Kidney epithelial cell (primary cell): Measurements from ENCODE around the gene SLIT2. TPM values are rescaled to one million over a fixed set of nuclear protein-coding genes. Genes with fewer than 3 reads are reported as not detected.
A peak's percentile ranks its signal among the peaks of the same experiment; 100 is the strongest.

Experiments
- DNase-seq: peaks from one replicate; pipeline ENCODE4 v3.0.0-alpha.2; 2010; ENCODE audit warnings: low read depth
- H3K27me3 ChIP-seq: 2 replicates; pipeline ENCODE4 v1.6.0; 2011; ENCODE audit warnings: low read length; ENCODE audit not compliant: control insufficient read depth, insufficient read depth
- H3K36me3 ChIP-seq: 2 replicates; pipeline ENCODE4 v1.5.1; 2011; ENCODE audit warnings: low read length; ENCODE audit not compliant: control insufficient read depth, insufficient read depth
- H3K4me3 ChIP-seq: 2 replicates; pipeline ENCODE4 v1.5.1; 2011; ENCODE audit warnings: low read depth, mild to moderate bottlenecking, control low read depth, low read length
- total RNA-seq: library from RNA; depleted of rRNA; stranded (reverse); fragments of >200 nt; gene quantifications from 2 replicates; pipeline ENCODE4 v1.2.3, GENCODE V29; 2015
- TF ChIP-seq, protein P1 (sequence below): IDR thresholded peaks from 2 replicates; pipeline ENCODE4 v1.5.1; 2011; ENCODE audit warnings: mild to moderate bottlenecking, moderate library complexity, low read length, control low read depth, inconsistent platforms; ENCODE audit not compliant: insufficient read depth, poor library complexity, severe bottlenecking

The SLIT2 gene
- total RNA-seq, 1 donor from 2014 or later: 4.0 TPM

- H3K4me3 ChIP-seq: no peak overlapping the region
- DNase-seq: no peak
- no peaks in the 10 kb centered on the region for H3K27me3 ChIP-seq
- TF ChIP-seq, protein P1, sequence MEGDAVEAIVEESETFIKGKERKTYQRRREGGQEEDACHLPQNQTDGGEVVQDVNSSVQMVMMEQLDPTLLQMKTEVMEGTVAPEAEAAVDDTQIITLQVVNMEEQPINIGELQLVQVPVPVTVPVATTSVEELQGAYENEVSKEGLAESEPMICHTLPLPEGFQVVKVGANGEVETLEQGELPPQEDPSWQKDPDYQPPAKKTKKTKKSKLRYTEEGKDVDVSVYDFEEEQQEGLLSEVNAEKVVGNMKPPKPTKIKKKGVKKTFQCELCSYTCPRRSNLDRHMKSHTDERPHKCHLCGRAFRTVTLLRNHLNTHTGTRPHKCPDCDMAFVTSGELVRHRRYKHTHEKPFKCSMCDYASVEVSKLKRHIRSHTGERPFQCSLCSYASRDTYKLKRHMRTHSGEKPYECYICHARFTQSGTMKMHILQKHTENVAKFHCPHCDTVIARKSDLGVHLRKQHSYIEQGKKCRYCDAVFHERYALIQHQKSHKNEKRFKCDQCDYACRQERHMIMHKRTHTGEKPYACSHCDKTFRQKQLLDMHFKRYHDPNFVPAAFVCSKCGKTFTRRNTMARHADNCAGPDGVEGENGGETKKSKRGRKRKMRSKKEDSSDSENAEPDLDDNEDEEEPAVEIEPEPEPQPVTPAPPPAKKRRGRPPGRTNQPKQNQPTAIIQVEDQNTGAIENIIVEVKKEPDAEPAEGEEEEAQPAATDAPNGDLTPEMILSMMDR: no peak
- H3K36me3 ChIP-seq: no peaks in the 10 kb centered on the region
Observed at GRCh38 chr4:20268028-20268427, 16.3 kb downstream of the SLIT2 start.

DNA sequence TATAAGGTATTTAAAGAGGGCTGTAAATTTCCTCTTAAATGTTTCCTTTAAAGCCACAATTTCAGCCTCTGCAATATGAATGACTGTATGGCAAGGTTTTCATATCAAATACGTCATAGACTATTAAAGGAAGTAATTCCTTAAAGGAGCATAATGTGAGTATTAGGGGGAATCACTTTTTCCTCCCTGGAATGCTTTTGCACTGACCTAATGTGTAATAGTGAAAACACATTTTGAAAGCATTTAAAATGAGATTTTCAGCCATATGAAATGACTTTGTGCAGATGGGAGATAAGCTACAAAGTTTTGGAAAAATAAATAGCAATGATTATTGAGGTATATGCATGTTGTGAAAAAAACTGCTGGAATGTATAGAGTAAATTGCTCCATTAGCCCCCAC lies 17.6 kb downstream of the SLIT2 start:
- Histone ChIP-seq H3K27me3 (no peaks in the 10 kb centered on the region), H3K4me3 (no peak overlapping the region), H3K36me3 (no peaks in the 10 kb centered on the region)
- TF ChIP-seq, protein P1: no peak
- DNase-seq: no peak

GRCh38 chr4:20271950-20272349 lies 20.2 kb downstream of the SLIT2 start:
- TF ChIP-seq, protein P1: no peak
- H3K36me3 ChIP-seq: no peaks in the 10 kb centered on the region

GRCh38 chr4:20272411-20272872 lies 20.7 kb downstream of the SLIT2 start:
- Histone ChIP-seq H3K4me3 (no peak overlapping the region), H3K36me3 (no peaks in the 10 kb centered on the region)
- no peak for DNase-seq

More at GRCh38 chr4:20271950-20272349, 20.2 kb downstream of the SLIT2 start:
- DNase-seq: no peak
- Histone ChIP-seq H3K4me3 (no peak overlapping the region), H3K27me3 (no peaks in the 10 kb centered on the region)

DNA sequence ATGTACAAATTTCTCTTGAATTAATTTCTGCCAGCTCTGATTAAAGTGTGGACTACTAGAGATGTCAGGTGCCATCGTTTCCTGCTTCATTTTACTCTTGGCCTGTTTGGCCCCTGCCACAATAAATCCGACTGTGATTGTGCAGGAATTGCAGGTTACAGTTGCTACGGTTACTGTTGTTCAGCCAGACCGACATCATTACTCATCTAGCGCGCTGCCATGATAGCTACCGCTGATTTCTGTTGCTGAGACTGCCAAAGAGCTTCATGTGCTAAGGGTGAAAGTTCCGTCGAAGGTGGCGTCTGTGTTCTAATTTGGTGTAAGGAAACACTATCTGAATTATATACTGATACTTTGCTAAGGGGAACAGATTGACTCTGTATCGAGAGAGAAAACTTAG lies 22.1 kb downstream of the SLIT2 start:
- TF ChIP-seq, protein P1: no peak
- Histone ChIP-seq H3K4me3 (no peak overlapping the region), H3K36me3 (no peaks in the 10 kb centered on the region), H3K27me3 (no peaks in the 10 kb centered on the region)
- peak; percentile 57 for DNase-seq

More at GRCh38 chr4:20272411-20272872, 20.7 kb downstream of the SLIT2 start:
- no peaks in the 10 kb centered on the region for H3K27me3 ChIP-seq
- TF ChIP-seq, protein P1: no peak

DNA sequence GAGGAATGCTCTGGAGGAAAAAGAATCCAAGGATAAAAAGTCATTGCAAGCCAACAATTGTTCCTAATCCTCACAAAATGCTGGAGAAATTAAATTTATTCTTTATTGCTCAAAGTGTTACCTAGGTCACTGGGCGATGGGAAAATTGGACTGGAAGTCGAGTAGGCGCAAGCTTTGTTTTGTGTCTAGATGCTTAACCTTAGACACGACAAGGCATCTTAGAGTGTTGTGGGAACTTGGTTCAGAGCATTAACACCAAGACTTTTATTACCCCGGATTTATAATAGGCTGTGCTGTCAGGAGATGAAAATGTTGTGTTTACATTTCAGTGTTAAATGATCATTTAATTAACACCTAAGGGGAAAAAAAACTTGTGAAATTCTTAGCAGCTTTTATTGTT lies 25.1 kb downstream of the SLIT2 start:
- TF ChIP-seq, protein P1: no peak
- no peak for DNase-seq
- H3K36me3 ChIP-seq: no peaks in the 10 kb centered on the region
- no peak overlapping the region for H3K4me3 ChIP-seq
- no peaks in the 10 kb centered on the region for H3K27me3 ChIP-seq
